D721Med (cell line): ENCODE measurements around the gene SLC9A5.

Experiments
- DNase-seq: peaks from one replicate; pipeline ENCODE4 v3.0.0; 2011; ENCODE audit warnings: low spot score; ENCODE audit not compliant: insufficient read length
- FAIRE-seq: peaks from 2 replicates; lab custom pipeline; 2011; peaks lifted over from hg19 to GRCh38; lab: Jason Lieb, UNC
- TF ChIP-seq, protein P1 (sequence below): IDR thresholded peaks from 2 replicates; pipeline ENCODE4 v1.5.1; 2012; ENCODE audit warnings: mild to moderate bottlenecking, control low read depth; ENCODE audit not compliant: insufficient read depth; ENCODE audit errors: missing control alignments

SLC9A5 gene

DNA sequence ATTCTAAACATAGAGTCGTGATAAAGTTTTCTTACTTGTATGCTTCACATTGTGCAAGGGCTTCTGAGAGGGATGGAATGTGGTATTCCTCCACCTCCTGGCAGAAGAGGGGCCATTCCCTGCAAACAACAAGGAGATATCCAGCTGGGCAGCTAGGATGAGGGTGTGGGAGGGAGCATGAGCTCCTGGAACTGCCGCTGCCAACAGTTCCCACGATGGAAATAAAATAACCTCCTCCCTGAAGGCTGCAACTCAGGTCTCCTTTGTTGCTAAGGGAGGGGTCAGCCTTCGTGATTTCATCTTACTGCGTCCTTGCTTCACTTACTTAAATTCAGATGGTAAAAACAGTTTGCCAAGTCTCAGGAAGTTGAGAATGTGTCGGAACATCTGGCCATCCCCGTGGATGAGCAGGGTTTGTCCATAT lies 46.2 kb downstream of the SLC9A5 start:
- no peak for FAIRE-seq
- TF ChIP-seq, protein P1, sequence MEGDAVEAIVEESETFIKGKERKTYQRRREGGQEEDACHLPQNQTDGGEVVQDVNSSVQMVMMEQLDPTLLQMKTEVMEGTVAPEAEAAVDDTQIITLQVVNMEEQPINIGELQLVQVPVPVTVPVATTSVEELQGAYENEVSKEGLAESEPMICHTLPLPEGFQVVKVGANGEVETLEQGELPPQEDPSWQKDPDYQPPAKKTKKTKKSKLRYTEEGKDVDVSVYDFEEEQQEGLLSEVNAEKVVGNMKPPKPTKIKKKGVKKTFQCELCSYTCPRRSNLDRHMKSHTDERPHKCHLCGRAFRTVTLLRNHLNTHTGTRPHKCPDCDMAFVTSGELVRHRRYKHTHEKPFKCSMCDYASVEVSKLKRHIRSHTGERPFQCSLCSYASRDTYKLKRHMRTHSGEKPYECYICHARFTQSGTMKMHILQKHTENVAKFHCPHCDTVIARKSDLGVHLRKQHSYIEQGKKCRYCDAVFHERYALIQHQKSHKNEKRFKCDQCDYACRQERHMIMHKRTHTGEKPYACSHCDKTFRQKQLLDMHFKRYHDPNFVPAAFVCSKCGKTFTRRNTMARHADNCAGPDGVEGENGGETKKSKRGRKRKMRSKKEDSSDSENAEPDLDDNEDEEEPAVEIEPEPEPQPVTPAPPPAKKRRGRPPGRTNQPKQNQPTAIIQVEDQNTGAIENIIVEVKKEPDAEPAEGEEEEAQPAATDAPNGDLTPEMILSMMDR, result no peak
- no peak for DNase-seq

DNA sequence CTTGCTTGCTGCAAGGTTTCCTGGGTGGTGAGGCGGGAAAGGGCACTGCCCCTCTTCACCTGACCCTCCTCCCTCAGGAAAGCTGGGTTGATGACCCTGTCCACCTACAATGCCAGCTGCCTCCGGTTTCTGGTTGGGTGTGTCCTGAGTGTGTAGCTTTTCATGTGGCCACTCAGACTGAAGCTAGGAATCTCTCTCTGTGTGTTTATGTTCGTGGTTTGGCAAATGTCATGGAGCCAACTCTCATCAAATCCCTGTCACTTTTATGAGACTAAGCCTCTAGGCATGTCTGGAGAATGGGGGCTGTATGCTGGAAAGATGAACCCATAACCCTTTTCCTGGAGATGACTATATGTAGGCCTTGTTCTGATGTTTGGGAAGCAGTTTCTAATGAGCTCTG lies 47.6 kb downstream of the SLC9A5 start:
- FAIRE-seq, result no peak
- TF ChIP-seq, protein P1, result no peak
- DNase-seq, result no peak

DNA sequence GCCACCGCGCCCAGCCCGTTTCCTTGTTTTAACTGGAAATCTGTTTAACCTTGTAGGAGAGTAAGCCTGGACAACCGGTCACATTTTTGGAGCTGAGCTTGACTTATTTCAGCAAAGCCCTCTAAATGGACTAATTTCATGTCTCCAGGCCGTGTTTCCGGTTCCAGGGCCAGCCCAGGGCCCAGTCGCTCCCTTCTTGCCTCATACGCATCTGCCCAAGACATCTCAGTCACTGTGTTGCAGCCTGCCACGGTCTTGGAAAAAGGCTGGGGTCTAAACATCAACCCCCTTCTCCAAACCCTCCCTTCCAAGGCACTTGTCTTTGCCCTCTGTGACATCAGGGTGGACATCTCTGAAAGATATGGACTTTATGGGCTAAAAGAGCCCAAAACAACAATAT lies 49.5 kb downstream of the SLC9A5 start:
- DNase-seq, result no peak
- no peak for FAIRE-seq
- TF ChIP-seq, protein P1, result no peak

DNA sequence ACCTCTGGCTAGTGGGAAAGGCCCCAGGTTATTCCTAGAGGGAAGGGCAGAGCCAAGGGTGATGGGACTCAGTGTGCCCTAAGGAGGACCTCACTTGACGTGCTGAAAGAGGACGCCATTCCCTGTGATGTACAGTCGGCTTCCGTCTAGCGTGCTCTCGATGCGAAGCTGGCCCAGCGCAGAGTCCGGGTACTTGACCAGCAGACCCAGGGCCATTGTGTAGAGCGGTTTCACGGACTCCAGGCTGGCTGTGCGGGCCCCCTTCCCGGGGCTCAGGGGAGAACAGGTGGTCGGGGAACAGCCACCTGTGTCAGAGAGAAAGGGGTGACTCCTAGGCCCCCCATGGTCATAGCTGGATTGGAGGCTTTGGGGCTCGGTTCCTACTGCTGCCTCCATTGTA lies 50.5 kb downstream of the SLC9A5 start:
- DNase-seq, result no peak
- TF ChIP-seq, protein P1, result no peak
- no peak for FAIRE-seq

DNA sequence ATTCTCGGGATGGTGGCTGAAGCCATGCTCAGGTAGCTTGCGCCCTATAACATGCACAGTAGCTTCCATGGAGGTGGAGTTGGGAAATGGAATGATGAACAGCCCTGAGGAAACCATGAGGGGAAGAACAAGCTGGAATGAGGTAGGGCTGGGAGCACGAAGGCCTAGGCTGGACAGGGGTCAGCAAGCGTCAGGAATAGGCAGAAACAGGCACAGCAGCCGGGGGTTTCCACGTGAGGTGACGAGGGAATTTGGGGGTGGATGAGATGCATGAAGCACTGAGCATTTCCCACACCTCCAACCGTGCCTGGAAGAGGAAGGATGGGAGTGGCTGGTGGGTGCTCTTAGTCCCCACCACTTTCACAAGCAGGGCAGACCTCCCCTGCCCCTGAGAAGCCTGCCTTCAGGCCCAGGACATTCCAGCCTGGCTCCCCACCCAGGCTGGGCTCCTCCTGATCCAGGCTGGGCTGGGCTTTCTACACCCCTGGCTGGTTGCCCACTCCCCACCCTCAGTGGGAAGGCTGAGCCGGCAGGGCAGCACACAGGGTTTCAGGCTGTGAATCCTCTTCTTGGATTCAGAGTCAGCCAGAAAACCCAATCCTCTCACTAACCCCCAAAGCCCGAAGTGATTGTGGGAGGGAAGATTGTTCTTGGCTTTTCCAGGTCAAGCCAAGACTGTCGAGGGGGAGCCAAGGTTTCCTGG lies 52.5 kb downstream of the SLC9A5 start:
- TF ChIP-seq, protein P1, result no peak
- no peak for FAIRE-seq
- DNase-seq, result no peak

DNA sequence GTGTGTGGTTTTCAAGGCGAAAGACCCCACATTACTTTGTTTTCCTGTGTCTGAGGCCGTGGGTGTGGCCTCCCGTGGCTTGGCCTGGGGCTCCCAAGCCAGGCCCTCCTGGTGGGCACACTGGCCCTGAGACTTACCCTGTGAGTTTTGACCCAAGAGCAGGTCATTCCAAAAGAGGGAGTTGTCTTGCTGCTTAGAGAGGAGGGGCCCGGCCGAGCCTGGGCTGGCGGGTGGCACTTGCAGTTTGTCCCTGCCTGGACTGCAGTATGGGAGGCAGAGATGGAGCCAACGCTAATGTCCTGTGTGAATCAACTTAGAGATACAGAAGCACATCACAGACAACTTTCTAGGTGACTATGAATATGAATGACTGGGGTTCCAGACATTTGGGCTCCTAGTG lies 53.3 kb downstream of the SLC9A5 start:
- TF ChIP-seq, protein P1, result no peak
- no peak for DNase-seq
- no peak for FAIRE-seq

DNA sequence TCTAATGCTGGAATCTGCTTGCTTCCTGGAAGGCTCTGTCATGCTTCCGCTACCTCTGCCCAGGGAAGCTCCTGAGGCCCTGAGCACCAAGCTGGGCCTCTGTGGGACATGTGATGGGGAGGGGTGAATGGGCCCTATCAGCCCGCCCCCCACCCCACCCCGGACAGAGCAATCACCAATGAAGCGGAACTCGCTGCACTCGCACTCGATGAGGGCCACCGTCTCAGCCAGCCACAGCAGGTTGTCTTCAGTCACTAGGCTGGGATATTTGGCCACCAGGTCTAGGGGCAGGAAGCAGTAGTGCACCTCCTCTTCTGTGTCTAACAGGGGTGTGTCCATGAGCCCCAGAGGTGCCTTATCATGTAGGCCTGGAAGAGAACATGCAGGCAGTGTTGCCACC lies 54.2 kb downstream of the SLC9A5 start:
- FAIRE-seq, result no peak

More for the DNA sequence above, 54.2 kb downstream of the SLC9A5 start:
- DNase-seq, result no peak
- TF ChIP-seq, protein P1, result no peak
